Retinal pigment epithelial cell (primary cell): Measurements from ENCODE around the gene SLC25A45.

Experiments used
- DNase-seq: peaks from one replicate; pipeline ENCODE4 v3.0.0-alpha.2; 2010; ENCODE audit warnings: low read depth
- H3K4me3 ChIP-seq: 2 replicates; pipeline ENCODE4 v1.5.1; 2011; ENCODE audit warnings: mild to moderate bottlenecking, low read length, control low read depth, moderate library complexity
- CTCF ChIP-seq: conservative IDR thresholded peaks from 2 replicates; pipeline ENCODE4 v1.5.1; 2011; ENCODE audit warnings: low read depth, low read length, control low read depth, inconsistent platforms

The SLC25A45 gene

GRCh38 chr11:65377777-65378176 lies 4.7 kb downstream of the SLC25A45 start:
- no peak for DNase-seq
- TF ChIP-seq CTCF = no peak
- no peak overlapping the region for H3K4me3 ChIP-seq

GRCh38 chr11:65377036-65377435 lies 5.4 kb downstream of the SLC25A45 start:
- DNase-seq = no peak
- TF ChIP-seq CTCF = no peak
- no peak overlapping the region for H3K4me3 ChIP-seq

GRCh38 chr11:65376138-65376713 lies 6.2 kb downstream of the SLC25A45 start:
- H3K4me3 ChIP-seq = no peak overlapping the region
- no peak for TF ChIP-seq CTCF
- DNase-seq = no peak

GRCh38 chr11:65375012-65375411 lies 7.4 kb downstream of the SLC25A45 start:
- H3K4me3 ChIP-seq = no peak overlapping the region
- no peak for TF ChIP-seq CTCF
- DNase-seq = no peak

GRCh38 chr11:65373839-65374580 lies 8.4 kb downstream of the SLC25A45 start:
- H3K4me3 ChIP-seq = no peak overlapping the region
- DNase-seq = no peak

GRCh38 chr11:65370659-65371049 lies 11.8 kb downstream of the SLC25A45 start:
- TF ChIP-seq CTCF = no peak
- DNase-seq = no peak
- H3K4me3 ChIP-seq = no peak overlapping the region

More at GRCh38 chr11:65373839-65374580, 8.4 kb downstream of the SLC25A45 start:
- no peak for TF ChIP-seq CTCF

- peak; percentile 52 for DNase-seq
- no peak overlapping the region for H3K4me3 ChIP-seq
- peak; percentile 71 for TF ChIP-seq CTCF
Measured at GRCh38 chr11:65366340-65366773, 16.1 kb downstream of the SLC25A45 start.
